Measurements from ENCODE around the gene ACSS1. TPM values are rescaled to one million over a fixed set of nuclear protein-coding genes. Genes with fewer than 3 reads are reported as not detected.

The ACSS1 gene
- total RNA-seq, 5 donors from 2014 or later (not counting 1 experiment from before 2014, with no cell fraction given) = 39.1 to 59.6 (median 57.7) TPM

DNA sequence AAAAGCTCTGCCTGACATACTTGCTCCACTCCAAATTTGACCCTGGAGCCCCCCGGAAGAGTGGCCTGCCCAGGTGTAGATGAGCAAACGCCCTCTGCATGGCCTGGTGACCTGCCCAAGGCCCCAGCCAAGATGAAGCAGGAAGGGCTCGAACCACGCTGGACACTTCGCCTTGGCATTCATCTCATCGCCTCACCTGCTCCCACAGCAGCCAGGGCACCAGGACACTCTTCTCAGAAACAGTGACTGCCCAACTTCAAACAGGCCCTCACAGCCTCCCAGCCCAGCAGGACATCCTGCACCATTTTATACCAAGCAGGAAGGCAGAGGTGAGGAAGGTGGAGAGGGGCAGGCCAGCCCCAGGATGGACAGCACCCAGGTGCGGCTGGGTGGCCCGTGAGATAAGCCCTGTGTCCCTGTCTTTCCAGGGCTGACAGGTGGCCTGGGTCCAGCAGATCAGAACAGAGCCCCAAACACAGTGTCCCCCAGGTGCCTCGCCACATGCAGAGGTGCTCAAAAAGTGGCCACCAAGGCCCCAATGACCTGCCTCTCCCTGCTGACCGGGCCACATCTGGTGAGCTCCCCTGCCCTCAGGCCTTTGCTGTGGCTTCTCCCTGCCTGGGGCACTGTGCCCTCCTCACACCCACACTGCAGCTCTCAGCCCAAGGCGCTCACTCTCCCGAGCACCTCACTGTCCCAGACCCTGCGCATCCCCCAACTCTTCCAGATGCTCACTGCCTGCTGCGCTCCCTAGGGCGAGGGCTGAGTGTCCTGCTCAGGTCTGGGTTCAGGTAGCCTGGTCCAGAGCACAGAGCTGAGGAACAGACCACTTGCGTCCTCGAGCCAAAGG is 7.2 kb downstream of the ACSS1 start:
- peak in 1 of 35 experiments; percentile 16 for DNase-seq
- no peaks in the 10 kb centered on the region for H3K27me3 ChIP-seq (replicated peaks in 1 of 2; ENCODE audit: control insufficient read depth in 2 of 2, extremely low read depth in 1 of 2, insufficient read depth in 2 of 2, low read length in 1 of 2)
- ChIA-PET CTCF (interaction anchor here in 1 of 2 donors (1.6 kb wide), 1 partner anchor 12 kb away, joined by 4 read pairs; no protein-coding TSS in a partner anchor), POLR2A (no interaction called here)
- Mint-ChIP-seq H3K4me3 (no peak overlapping the region), H3K36me3 (peaks cover 20% of the 10 kb centered on the region), H3K27me3 (no peaks in the 10 kb centered on the region), H3K27ac (peak overlapping the region in 1 of 2 donors; percentile 78), H3K9me3 (no peaks in the 10 kb centered on the region), H3K4me1 (peaks cover 54 to 75% (median 62%) of the 10 kb centered on the region in 3 donors)
- H3K36me3 ChIP-seq (ENCODE audit: control insufficient read depth in 2 of 2, extremely low read depth in 1 of 2, insufficient read depth in 1 of 2, low read length in 1 of 2) = peaks cover 11 to 47% of the 10 kb centered on the region in 2 donors
- H3K9me3 ChIP-seq = no peaks in the 10 kb centered on the region
- no peak for ATAC-seq (replicated peaks in 1 of 4)
- no peak overlapping the region for H3K4me3 ChIP-seq (ENCODE audit: control insufficient read depth in 1 of 2, extremely low read depth in 1 of 2, low read length in 1 of 2)
- peaks cover 13 to 52% of the 10 kb centered on the region in 2 experiments for H3K4me1 ChIP-seq (ENCODE audit: control insufficient read depth in 1 of 2, extremely low read depth in 1 of 2, insufficient read depth in 2 of 2, low read length in 2 of 2)
- H3K27ac ChIP-seq (ENCODE audit: low read length) = no peak overlapping the region
- 96% methylated on average over 16 of the region's 17 CpGs for WGBS (ENCODE audit: insufficient coverage)

GRCh38 chr20:25050082-25050481 is 7.9 kb downstream of the ACSS1 start:
- no peaks in the 10 kb centered on the region for H3K9me3 Mint-ChIP-seq

DNA sequence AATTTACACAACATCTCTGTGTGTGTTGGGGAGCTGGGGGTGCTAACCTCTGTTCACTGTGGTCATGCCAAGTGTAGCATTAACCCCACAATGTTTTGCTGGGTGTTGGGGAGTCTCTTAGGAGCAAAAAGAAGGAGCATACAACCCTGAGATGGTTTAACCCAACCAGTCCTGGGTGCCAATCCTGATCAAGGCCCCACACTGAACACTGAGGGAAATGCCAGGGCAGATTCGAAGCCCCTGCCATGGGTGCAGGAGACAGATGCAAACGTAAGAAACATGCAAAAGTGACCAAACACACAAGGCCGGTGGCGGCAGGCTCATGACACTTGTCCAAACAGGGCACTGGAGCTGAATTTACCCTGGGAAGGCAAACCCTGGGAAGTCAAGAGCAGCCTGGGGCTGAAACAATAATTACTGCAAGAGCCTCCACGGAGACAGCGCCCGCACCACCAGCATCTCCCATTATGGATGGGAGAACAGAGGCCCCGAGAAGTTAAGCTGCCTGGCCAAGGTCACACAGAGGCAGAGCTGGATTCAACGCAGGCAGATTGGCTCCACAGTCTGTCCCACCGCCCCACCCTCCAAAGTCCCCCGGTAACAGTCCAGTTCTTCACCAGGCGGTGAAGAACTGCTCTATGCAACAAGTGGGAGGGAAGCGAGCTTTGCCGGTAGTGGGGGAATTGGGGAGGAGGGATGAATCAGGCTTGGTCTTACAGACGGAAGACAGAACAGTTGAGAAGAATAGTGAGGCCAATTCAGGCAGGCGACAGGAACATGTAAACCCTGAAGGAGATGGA is 8.5 kb downstream of the ACSS1 start:
- Histone ChIP-seq H3K27ac (ENCODE audit: low read length) (no peak overlapping the region), H3K9me3 (no peaks in the 10 kb centered on the region), H3K4me1 (ENCODE audit: control insufficient read depth in 1 of 2, extremely low read depth in 1 of 2, insufficient read depth in 2 of 2, low read length in 2 of 2) (peaks cover 11 to 43% of the 10 kb centered on the region in 2 experiments), H3K4me3 (ENCODE audit: control insufficient read depth in 1 of 2, extremely low read depth in 1 of 2, low read length in 1 of 2) (no peak overlapping the region), H3K27me3 (replicated peaks in 1 of 2; ENCODE audit: control insufficient read depth in 2 of 2, extremely low read depth in 1 of 2, insufficient read depth in 2 of 2, low read length in 1 of 2) (no peaks in the 10 kb centered on the region), H3K36me3 (ENCODE audit: control insufficient read depth in 2 of 2, extremely low read depth in 1 of 2, insufficient read depth in 1 of 2, low read length in 1 of 2) (peaks cover 11 to 44% of the 10 kb centered on the region in 2 donors)
- Mint-ChIP-seq H3K9me3 (no peaks in the 10 kb centered on the region), H3K4me3 (no peak overlapping the region), H3K4me1 (peaks cover 42 to 65% (median 50%) of the 10 kb centered on the region in 3 donors), H3K27me3 (no peaks in the 10 kb centered on the region), H3K27ac (peak overlapping the region in 1 of 2 donors; percentile 71), H3K36me3 (peaks cover 13% of the 10 kb centered on the region)
- ATAC-seq (replicated peaks in 1 of 4) (no peak), DNase-seq (no peak)
- 96% methylated on average over 11 of the region's 16 CpGs for WGBS (ENCODE audit: insufficient coverage)
- ChIA-PET CTCF (interaction anchor here in 1 of 2 donors (0.5 to 1.6 kb wide), 2 partner anchors 13 to 356 kb away, joined by 4 to 7 read pairs; no protein-coding TSS in a partner anchor), POLR2A (no interaction called here)

More at GRCh38 chr20:25050082-25050481, 7.9 kb downstream of the ACSS1 start:
- Mint-ChIP-seq H3K36me3 (peaks cover 19% of the 10 kb centered on the region), H3K4me1 (peaks cover 49 to 71% (median 56%) of the 10 kb centered on the region in 3 donors), H3K27ac (peak overlapping the region in 1 of 2 donors; percentile 16), H3K27me3 (no peaks in the 10 kb centered on the region), H3K4me3 (no peak overlapping the region)
- WGBS (ENCODE audit: insufficient coverage) = 87% methylated on average over 7 of the region's 7 CpGs
- Histone ChIP-seq H3K9me3 (no peaks in the 10 kb centered on the region), H3K36me3 (ENCODE audit: control insufficient read depth in 2 of 2, extremely low read depth in 1 of 2, insufficient read depth in 1 of 2, low read length in 1 of 2) (peaks cover 11 to 46% of the 10 kb centered on the region in 2 donors), H3K27ac (ENCODE audit: low read length) (no peak overlapping the region), H3K27me3 (replicated peaks in 1 of 2; ENCODE audit: control insufficient read depth in 2 of 2, extremely low read depth in 1 of 2, insufficient read depth in 2 of 2, low read length in 1 of 2) (no peaks in the 10 kb centered on the region), H3K4me1 (ENCODE audit: control insufficient read depth in 1 of 2, extremely low read depth in 1 of 2, insufficient read depth in 2 of 2, low read length in 2 of 2) (peaks cover 13 to 46% of the 10 kb centered on the region in 2 experiments), H3K4me3 (ENCODE audit: control insufficient read depth in 1 of 2, extremely low read depth in 1 of 2, low read length in 1 of 2) (no peak overlapping the region)
- ATAC-seq (replicated peaks in 1 of 4) (no peak), DNase-seq (no peak)
- ChIA-PET POLR2A (no interaction called here), CTCF (interaction anchor here in 1 of 2 donors (0.5 to 1.6 kb wide), 2 partner anchors 12 to 355 kb away, joined by 4 to 7 read pairs; no protein-coding TSS in a partner anchor)

GRCh38 chr20:25048519-25048952 is 9.4 kb downstream of the ACSS1 start:
- Histone ChIP-seq H3K27ac (ENCODE audit: low read length) (no peak overlapping the region), H3K36me3 (ENCODE audit: control insufficient read depth in 2 of 2, extremely low read depth in 1 of 2, insufficient read depth in 1 of 2, low read length in 1 of 2) (peaks cover 11 to 44% of the 10 kb centered on the region in 2 donors), H3K27me3 (replicated peaks in 1 of 2; ENCODE audit: control insufficient read depth in 2 of 2, extremely low read depth in 1 of 2, insufficient read depth in 2 of 2, low read length in 1 of 2) (no peaks in the 10 kb centered on the region), H3K9me3 (no peaks in the 10 kb centered on the region), H3K4me1 (ENCODE audit: control insufficient read depth in 1 of 2, extremely low read depth in 1 of 2, insufficient read depth in 2 of 2, low read length in 2 of 2) (peaks cover 4 to 38% of the 10 kb centered on the region in 2 experiments), H3K4me3 (ENCODE audit: control insufficient read depth in 1 of 2, extremely low read depth in 1 of 2, low read length in 1 of 2) (no peak overlapping the region)
- H3K4me1 Mint-ChIP-seq = peaks cover 33 to 62% (median 42%) of the 10 kb centered on the region in 3 donors
- ATAC-seq (replicated peaks in 1 of 4) (no peak), DNase-seq (no peak)
- ChIA-PET POLR2A (no interaction called here), CTCF (no interaction called here)
- no peaks in the 10 kb centered on the region for H3K9me3 Mint-ChIP-seq
- H3K27me3 Mint-ChIP-seq = no peaks in the 10 kb centered on the region
- H3K4me3 Mint-ChIP-seq = no peak overlapping the region
- 92% methylated on average over 7 of the region's 8 CpGs for WGBS (ENCODE audit: insufficient coverage)
- H3K36me3 Mint-ChIP-seq = peaks cover 12% of the 10 kb centered on the region
- no peak overlapping the region for H3K27ac Mint-ChIP-seq

- ChIA-PET POLR2A (interaction anchor here in 1 of 2 donors (0.6 kb wide), 2 partner anchors 17 to 31 kb away, joined by 3 read pairs; no protein-coding TSS in a partner anchor), CTCF (no interaction called here)
- H3K36me3 ChIP-seq (ENCODE audit: control insufficient read depth in 2 of 2, extremely low read depth in 1 of 2, insufficient read depth in 1 of 2, low read length in 1 of 2) = peaks cover 11 to 44% of the 10 kb centered on the region in 2 donors
- Mint-ChIP-seq H3K27me3 (no peaks in the 10 kb centered on the region), H3K27ac (peak overlapping the region in 1 of 2 donors; percentile 31), H3K4me3 (no peak overlapping the region), H3K4me1 (peaks cover 35 to 64% (median 43%) of the 10 kb centered on the region in 3 donors), H3K36me3 (peaks cover 12% of the 10 kb centered on the region), H3K9me3 (no peaks in the 10 kb centered on the region)
- DNase-seq (peak in 3 of 35 experiments; percentile 7 to 35 (median 34)), ATAC-seq (replicated peaks in 1 of 4) (no peak)
- H3K9me3 ChIP-seq = no peaks in the 10 kb centered on the region
- 91% methylated on average over 13 of the region's 13 CpGs for WGBS (ENCODE audit: insufficient coverage)
- H3K4me3 ChIP-seq (ENCODE audit: control insufficient read depth in 1 of 2, extremely low read depth in 1 of 2, low read length in 1 of 2) = no peak overlapping the region
- no peak overlapping the region for H3K27ac ChIP-seq (ENCODE audit: low read length)
- H3K27me3 ChIP-seq (replicated peaks in 1 of 2; ENCODE audit: control insufficient read depth in 2 of 2, extremely low read depth in 1 of 2, insufficient read depth in 2 of 2, low read length in 1 of 2) = no peaks in the 10 kb centered on the region
- peaks cover 4 to 38% of the 10 kb centered on the region in 2 experiments for H3K4me1 ChIP-seq (ENCODE audit: control insufficient read depth in 1 of 2, extremely low read depth in 1 of 2, insufficient read depth in 2 of 2, low read length in 2 of 2)
Measured at GRCh38 chr20:25047766-25048165, 10.2 kb downstream of the ACSS1 start.
